H9 (cell line): Measurements from ENCODE around the gene FAT1. TPM values are rescaled to one million over a fixed set of nuclear protein-coding genes. Genes with fewer than 3 reads are reported as not detected.

Experiments used
- DNase-seq: peaks from one replicate; pipeline ENCODE4 v3.0.0-alpha.2; 2017
- H2AFZ ChIP-seq: one replicate; pipeline ENCODE4 v1.6.1; 2013; ENCODE audit warnings: mild to moderate bottlenecking, low read length, control low read depth, moderate library complexity
- H2AK5ac ChIP-seq: 2 replicates; pipeline ENCODE4 v1.6.1; 2013; ENCODE audit warnings: low read length, control low read depth, mixed read lengths; ENCODE audit not compliant: insufficient read length
- H2BK120ac ChIP-seq: one replicate; pipeline ENCODE4 v1.6.1; 2013; ENCODE audit warnings: low read depth, mild to moderate bottlenecking, low read length, control low read depth, inconsistent platforms; ENCODE audit not compliant: poor library complexity, severe bottlenecking
- H2BK12ac ChIP-seq: 2 replicates; pipeline ENCODE4 v1.6.1; 2013; ENCODE audit warnings: low read length, control low read depth, mixed read lengths, low read depth; ENCODE audit not compliant: insufficient read length
- H2BK15ac ChIP-seq: 2 replicates; pipeline ENCODE4 v1.6.1; 2013; ENCODE audit warnings: low read depth, low read length, control low read depth
- H2BK20ac ChIP-seq: one replicate; pipeline ENCODE4 v1.6.1; 2013; ENCODE audit warnings: low read depth, mild to moderate bottlenecking, low read length, control low read depth, inconsistent platforms; ENCODE audit not compliant: poor library complexity, severe bottlenecking
- H2BK5ac ChIP-seq: 2 replicates; pipeline ENCODE4 v1.6.1; 2013; ENCODE audit warnings: low read length, control low read depth, mixed read lengths; ENCODE audit not compliant: insufficient read length
- H3K14ac ChIP-seq: 2 replicates; pipeline ENCODE4 v1.6.1; 2013; ENCODE audit warnings: low read length, control low read depth; ENCODE audit not compliant: insufficient read depth
- H3K18ac ChIP-seq: 2 replicates; pipeline ENCODE4 v1.6.1; 2013; ENCODE audit warnings: low read depth, mild to moderate bottlenecking, mixed read lengths, low read length, control low read depth; ENCODE audit not compliant: insufficient read length
- H3K23ac ChIP-seq: 2 replicates; pipeline ENCODE4 v1.6.1; 2013; ENCODE audit warnings: low read length, control low read depth, mixed read lengths, low read depth; ENCODE audit not compliant: insufficient read length
- H3K23me2 ChIP-seq: 2 replicates; pipeline ENCODE4 v1.6.1; 2013; ENCODE audit warnings: low read depth, mild to moderate bottlenecking, mixed read lengths, low read length, control low read depth; ENCODE audit not compliant: insufficient read length, poor library complexity, severe bottlenecking
- H3K27ac ChIP-seq: 2 replicates; pipeline ENCODE4 v1.5.1; 2013; ENCODE audit warnings: low read length, control low read depth, mixed read lengths, low read depth; ENCODE audit not compliant: insufficient read length
- H3K27me3 ChIP-seq: 2 replicates; pipeline ENCODE4 v1.6.1; 2013; ENCODE audit warnings: low read length, control low read depth, inconsistent platforms; ENCODE audit not compliant: insufficient read depth
- H3K4ac ChIP-seq: 2 replicates; pipeline ENCODE4 v1.6.1; 2013; ENCODE audit warnings: low read depth, mild to moderate bottlenecking, control low read depth, inconsistent platforms, low read length, moderate library complexity
- H3K4me1 ChIP-seq: 2 replicates; pipeline ENCODE4 v1.6.1; 2013; ENCODE audit warnings: low read length, control low read depth, inconsistent platforms; ENCODE audit not compliant: insufficient read depth
- H3K4me2 ChIP-seq: 2 replicates; pipeline ENCODE4 v1.6.1; 2013; ENCODE audit warnings: low read length, control low read depth, mixed read lengths; ENCODE audit not compliant: insufficient read length, insufficient read depth
- H3K56ac ChIP-seq: 2 replicates; pipeline ENCODE4 v1.6.1; 2013; ENCODE audit warnings: low read depth, mild to moderate bottlenecking, mixed read lengths, low read length, control low read depth; ENCODE audit not compliant: insufficient read length
- H3K79me1 ChIP-seq: 2 replicates; pipeline ENCODE4 v1.6.1; 2013; ENCODE audit warnings: low read depth, mild to moderate bottlenecking, moderate library complexity, low read length, control low read depth, inconsistent platforms; ENCODE audit not compliant: insufficient read depth, poor library complexity, severe bottlenecking
- H3K79me2 ChIP-seq: 2 replicates; pipeline ENCODE4 v1.6.1; 2013; ENCODE audit warnings: low read length, control low read depth, inconsistent platforms; ENCODE audit not compliant: insufficient read depth
- H3K9ac ChIP-seq: 2 replicates; pipeline ENCODE4 v1.6.1; 2013; ENCODE audit warnings: low read length, control low read depth, mixed read lengths; ENCODE audit not compliant: insufficient read length; ENCODE audit errors: extremely low read depth
- H3K9me3 ChIP-seq: one replicate; pipeline ENCODE4 v1.6.1; 2013; ENCODE audit warnings: low read depth, low read length, inconsistent platforms; ENCODE audit not compliant: control insufficient read depth
- H3T11ph ChIP-seq: one replicate; pipeline ENCODE4 v1.6.1; 2013; ENCODE audit warnings: mild to moderate bottlenecking, low read length, control low read depth, inconsistent platforms
- H4K20me1 ChIP-seq: one replicate; pipeline ENCODE4 v1.6.1; 2013; ENCODE audit not compliant: control insufficient read depth, insufficient read length, insufficient read depth
- H4K5ac ChIP-seq: 2 replicates; pipeline ENCODE4 v1.6.1; 2013; ENCODE audit warnings: low read depth, mild to moderate bottlenecking, mixed read lengths, low read length, control low read depth; ENCODE audit not compliant: insufficient read length
- H4K8ac ChIP-seq: replicated peaks from 2 replicates; pipeline ENCODE4 v1.6.1; 2013; ENCODE audit warnings: low read length, control low read depth, mixed read lengths, low read depth; ENCODE audit not compliant: insufficient read length
- H4K91ac ChIP-seq: 2 replicates; pipeline ENCODE4 v1.6.1; 2013; ENCODE audit warnings: low read depth, mild to moderate bottlenecking, moderate library complexity, mixed read lengths, low read length, control low read depth; ENCODE audit not compliant: insufficient read length
- H3K27ac Mint-ChIP-seq, 3 experiments: 2 replicates in 2 of 3; 3 replicates in 1 of 3; pipeline ENCODE4 v1.8.0; 2020 to 2021; ENCODE audit warnings: mixed read lengths in 3 of 3, mild to moderate bottlenecking in 1 of 3, moderate library complexity in 1 of 3
- H3K27me3 Mint-ChIP-seq: 2 replicates; pipeline ENCODE4 v1.8.0; 2021; ENCODE audit warnings: low read depth, mild to moderate bottlenecking, moderate library complexity, mixed read lengths
- H3K36me3 Mint-ChIP-seq, 3 experiments: 2 replicates in 2 of 3; 3 replicates in 1 of 3; pipeline ENCODE4 v1.8.0; 2020 to 2021; ENCODE audit warnings: low read depth in 3 of 3, mixed read lengths in 3 of 3; ENCODE audit not compliant: insufficient read depth in 1 of 3
- H3K4me1 Mint-ChIP-seq, 2 experiments: 2 replicates each; pipeline ENCODE4 v1.8.0; 2020; ENCODE audit warnings: mixed read lengths in 2 of 2
- H3K4me3 Mint-ChIP-seq, 2 experiments: 2 replicates in 1 of 2; 3 replicates in 1 of 2; pipeline ENCODE4 v1.8.0; 2020 to 2021; ENCODE audit warnings: mild to moderate bottlenecking in 2 of 2, mixed read lengths in 2 of 2, moderate library complexity in 1 of 2
- H3K9me3 Mint-ChIP-seq, 2 experiments: 2 replicates in 1 of 2; 3 replicates in 1 of 2; pipeline ENCODE4 v1.8.0; 2020; ENCODE audit warnings: mild to moderate bottlenecking in 2 of 2, mixed read lengths in 2 of 2, moderate library complexity in 1 of 2
- CTCF ChIP-seq: fragments of 200-600 bp; sonication (generic); conservative IDR thresholded peaks from 3 replicates; pipeline ENCODE4 v1.8.0; 2021; ENCODE audit warnings: antibody characterized with exemption, mild to moderate bottlenecking
- WGBS: extraction: QIAGEN DNeasy Blood & Tissue Kit; methylation state at CpG from one replicate; pipeline ENCODE4 v1.1.7; 2013; ENCODE audit warnings: missing lambda C conversion rate, low lambda C conversion rate, mixed read lengths; ENCODE audit not compliant: insufficient read length; ENCODE audit errors: extremely low coverage; 5-methylcytosine and 5-hydroxymethylcytosine counted together
- total RNA-seq: library from RNA; stranded (reverse); gene quantifications from 2 replicates; pipeline ENCODE4 v1.2.1, GENCODE V29; 2021

FAT1 gene
- total RNA-seq, 1 experiment from 2014 or later, result 173 TPM

GRCh38 chr4:186624951-186625350, 98.7 kb downstream of the FAT1 start:
- H3K27me3 ChIP-seq, result no peaks in the 10 kb centered on the region
- no peak overlapping the region for H3K4me3 Mint-ChIP-seq
- no peak overlapping the region for H3K27ac Mint-ChIP-seq
- peaks cover 20 to 25% of the 10 kb centered on the region in 2 experiments for H3K4me1 Mint-ChIP-seq
- no peak overlapping the region for H3K14ac ChIP-seq
- no peak overlapping the region for H4K91ac ChIP-seq
- WGBS, result no CpG with 5 or more reads among the region's 1 CpG
- H4K20me1 ChIP-seq, result no peaks in the 10 kb centered on the region
- DNase-seq, result no peak
- H3K4me2 ChIP-seq, result no peak overlapping the region
- no peak overlapping the region for H3K56ac ChIP-seq
- H2AFZ ChIP-seq, result no peak overlapping the region
- H3K9me3 ChIP-seq, result no peaks in the 10 kb centered on the region
- no peak overlapping the region for H3K9ac ChIP-seq
- TF ChIP-seq CTCF, result no peak
- H3K27me3 Mint-ChIP-seq, result no peaks in the 10 kb centered on the region
- H3K23ac ChIP-seq, result no peak overlapping the region
- no peak overlapping the region for H2AK5ac ChIP-seq
- H3K9me3 Mint-ChIP-seq, result no peaks in the 10 kb centered on the region
- no peak overlapping the region for H3K27ac ChIP-seq
- H3T11ph ChIP-seq, result no peak overlapping the region
- no peak overlapping the region for H2BK120ac ChIP-seq
- H2BK20ac ChIP-seq, result no peak overlapping the region
- H2BK5ac ChIP-seq, result no peak overlapping the region
- no peak overlapping the region for H4K8ac ChIP-seq
- no peak overlapping the region for H3K4ac ChIP-seq
- no peak overlapping the region for H3K18ac ChIP-seq
- peaks cover 24 to 82% (median 72%) of the 10 kb centered on the region in 3 experiments for H3K36me3 Mint-ChIP-seq
- H3K4me1 ChIP-seq, result no peaks in the 10 kb centered on the region
- H2BK12ac ChIP-seq, result no peak overlapping the region
- no peaks in the 10 kb centered on the region for H3K23me2 ChIP-seq
- no peaks in the 10 kb centered on the region for H3K79me1 ChIP-seq
- no peaks in the 10 kb centered on the region; the same call in 1 of the 2 replicates for H3K79me2 ChIP-seq
- H2BK15ac ChIP-seq, result no peak overlapping the region
- no peak overlapping the region for H4K5ac ChIP-seq
